T-cell (primary cell): Measurements from ENCODE around the gene NMB. TPM values are rescaled to one million over a fixed set of nuclear protein-coding genes. Genes with fewer than 3 reads are reported as not detected.

Experiments
- ATAC-seq, 4 experiments: fragments of 200-7000 bp in 3 of 4; fragments of 150-1000 bp in 1 of 4; cut with Tn5 transposase; replicated peaks in 1 of 4; 1 replicate in 3 of 4; 2 replicates in 1 of 4; pipeline ENCODE4 v1.10.0; 2021; ENCODE audit warnings: moderate library complexity in 3 of 4, mild to moderate bottlenecking in 2 of 4, moderate number of reproducible peaks in 1 of 4
- CTCF ChIA-PET, 2 donors: fragments of 300-600 bp; sonication (Branson Sonifier 250); formaldehyde crosslinking; loops; one replicate each; lab custom pipeline; 2022; ENCODE audit warnings: antibody characterized with exemption in 2 of 2; lab: Charles Lee
- POLR2A ChIA-PET, 2 donors: fragments of 300-600 bp; sonication (Branson Sonifier 250); formaldehyde crosslinking; loops; one replicate each; lab custom pipeline; 2022; ENCODE audit warnings: antibody characterized with exemption in 2 of 2; lab: Charles Lee
- DNase-seq, 35 experiments: peaks; one replicate each; pipeline versions ENCODE4 v3.0.0 to v3.0.0-alpha.2; 2013 to 2023
- H3K27ac ChIP-seq: one replicate; pipeline ENCODE4 v1.5.1; 2013; ENCODE audit warnings: low read length
- H3K27me3 ChIP-seq, 2 experiments: replicated peaks in 1 of 2; 1 replicate in 1 of 2; 2 replicates in 1 of 2; pipeline versions ENCODE4 v1.6.1 to v1.7.0; 2013; ENCODE audit warnings: low read length in 1 of 2, mixed read lengths in 1 of 2; ENCODE audit not compliant: control insufficient read depth in 2 of 2, insufficient read depth in 2 of 2; ENCODE audit errors: extremely low read depth in 1 of 2
- H3K36me3 ChIP-seq, 2 donors: 1 replicate in 1 of 2; 2 replicates in 1 of 2; pipeline versions ENCODE4 v1.6.1 to v1.7.0; 2013; ENCODE audit warnings: low read length in 1 of 2; ENCODE audit not compliant: control insufficient read depth in 2 of 2, insufficient read depth in 1 of 2; ENCODE audit errors: extremely low read depth in 1 of 2
- H3K4me1 ChIP-seq, 2 experiments: 1 replicate in 1 of 2; 2 replicates in 1 of 2; pipeline versions ENCODE4 v1.6.1 to v1.7.0; 2013; ENCODE audit warnings: low read length in 2 of 2, mixed read lengths in 1 of 2; ENCODE audit not compliant: insufficient read depth in 2 of 2, control insufficient read depth in 1 of 2; ENCODE audit errors: extremely low read depth in 1 of 2
- H3K4me3 ChIP-seq, 2 donors: 1 replicate in 1 of 2; 2 replicates in 1 of 2; pipeline versions ENCODE4 v1.5.1 to v1.7.0; 2013; ENCODE audit warnings: mild to moderate bottlenecking in 2 of 2, low read length in 1 of 2, moderate library complexity in 1 of 2; ENCODE audit not compliant: control insufficient read depth in 1 of 2; ENCODE audit errors: extremely low read depth in 1 of 2
- H3K9me3 ChIP-seq: 2 replicates; pipeline ENCODE4 v1.7.0; 2013
- H3K27ac Mint-ChIP-seq, 2 donors: one replicate each; pipeline ENCODE4 v1.8.0; 2020 to 2021; ENCODE audit warnings: mild to moderate bottlenecking in 2 of 2, mixed read lengths in 2 of 2
- H3K27me3 Mint-ChIP-seq, 2 donors: one replicate each; pipeline ENCODE4 v1.8.0; 2021 to 2022; ENCODE audit warnings: mixed read lengths in 2 of 2
- H3K36me3 Mint-ChIP-seq: one replicate; pipeline ENCODE4 v1.8.0; 2021; ENCODE audit warnings: mixed read lengths
- H3K4me1 Mint-ChIP-seq, 3 donors: one replicate each; pipeline ENCODE4 v1.8.0; 2020 to 2022; ENCODE audit warnings: mixed read lengths in 3 of 3, mild to moderate bottlenecking in 1 of 3
- H3K4me3 Mint-ChIP-seq, 3 donors: one replicate each; pipeline ENCODE4 v1.8.0; 2020 to 2022; ENCODE audit warnings: mild to moderate bottlenecking in 3 of 3, mixed read lengths in 3 of 3, moderate library complexity in 3 of 3
- H3K9me3 Mint-ChIP-seq, 3 donors: one replicate each; pipeline ENCODE4 v1.8.0; 2020 to 2022; ENCODE audit warnings: mixed read lengths in 3 of 3
- WGBS: methylation state at CpG from one replicate; pipeline ENCODE4 v1.1.5; 2013; ENCODE audit warnings: missing lambda C conversion rate; ENCODE audit not compliant: insufficient coverage; 5-methylcytosine and 5-hydroxymethylcytosine counted together
- total RNA-seq, 35 experiments: library from RNA in 6 of 35; stranded (reverse) in 6 of 35; fragments of 120-200 nt in 1 of 35; gene quantifications; one replicate each; pipeline versions ENCODE4 v1.2.1 to v1.2.4 and lab custom pipeline; 2013 to 2026

Gene NMB
- total RNA-seq, 5 donors from 2014 or later (not counting 1 experiment from before 2014, with no cell fraction given), result 1.3 to 3.5 (median 2.9) TPM

DNA sequence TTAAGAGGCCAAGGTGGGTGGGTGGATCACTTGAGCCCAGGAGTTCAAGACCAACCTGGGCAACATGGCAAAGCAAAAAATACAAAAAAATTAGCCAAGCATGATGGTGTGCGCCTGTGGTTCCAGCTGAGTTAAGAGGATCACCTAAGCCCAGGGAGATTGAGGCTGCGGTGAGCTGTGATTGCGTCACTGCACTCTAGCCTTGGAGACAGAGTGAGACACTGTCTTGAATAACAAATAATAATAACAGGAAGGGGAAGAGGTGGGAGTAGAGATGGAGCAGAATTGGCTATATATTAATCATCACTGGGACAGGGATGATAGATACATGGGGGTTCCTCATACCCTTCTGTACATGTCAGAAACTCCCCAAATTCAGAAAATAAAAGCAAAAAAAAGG is 23.8 kb upstream of the NMB start:
- Histone ChIP-seq H3K4me3 (no peak overlapping the region), H3K9me3 (no peaks in the 10 kb centered on the region), H3K4me1 (no peaks in the 10 kb centered on the region), H3K36me3 (peaks cover 0 to 44% of the 10 kb centered on the region in 2 donors), H3K27ac (no peak overlapping the region), H3K27me3 (no peaks in the 10 kb centered on the region)
- CTCF ChIA-PET, result interaction anchor here in 1 of 2 donors (0.6 kb wide), 1 partner anchor 200 kb away, joined by 3 read pairs; no protein-coding TSS in a partner anchor
- Mint-ChIP-seq H3K9me3 (no peaks in the 10 kb centered on the region), H3K4me3 (no peak overlapping the region), H3K27ac (peak overlapping the region; percentile 45 to 70), H3K4me1 (peaks cover 8 to 27% (median 22%) of the 10 kb centered on the region in 3 donors), H3K36me3 (peaks cover 33% of the 10 kb centered on the region), H3K27me3 (no peaks in the 10 kb centered on the region)
- peak in 29 of 35 experiments; percentile 9 to 62 (median 24) for DNase-seq
- peak in 3 of 4 experiments; percentile 56 to 83 (median 80) for ATAC-seq
- 100% methylated on average over 1 of the region's 3 CpGs for WGBS
- POLR2A ChIA-PET, result interaction anchor here in 1 of 2 donors (0.6 kb wide), 1 partner anchor 8 kb away, joined by 3 read pairs; no protein-coding TSS in a partner anchor

DNA sequence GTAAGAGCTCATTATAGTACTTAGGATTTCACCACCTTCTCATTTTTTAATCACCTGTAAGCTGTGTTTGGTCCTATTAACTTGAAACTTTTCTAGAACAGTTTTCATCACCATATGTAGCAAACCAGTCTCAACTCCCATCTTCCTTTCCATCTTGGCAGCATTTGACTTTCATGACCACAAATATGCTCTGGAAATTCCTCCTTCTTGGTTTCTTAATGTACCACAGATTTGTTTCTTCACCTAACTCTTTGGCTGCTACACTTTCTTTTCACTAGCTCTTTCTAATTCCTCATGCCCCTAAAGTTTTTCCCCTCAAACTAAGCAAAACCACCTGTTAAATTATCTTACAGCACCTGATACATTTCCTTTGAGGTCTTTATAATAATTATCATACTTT is 13.2 kb upstream of the NMB start:
- no peak for DNase-seq
- peaks cover 0 to 14% (median 7%) of the 10 kb centered on the region in 3 donors for H3K4me1 Mint-ChIP-seq
- no peaks in the 10 kb centered on the region for H3K9me3 ChIP-seq
- peak overlapping the region in 1 of 2 donors; percentile 47 for H3K27ac Mint-ChIP-seq
- no peak overlapping the region for H3K4me3 Mint-ChIP-seq
- H3K27ac ChIP-seq, result no peak overlapping the region
- POLR2A ChIA-PET, result no interaction called here
- no peak overlapping the region for H3K4me3 ChIP-seq
- no peaks in the 10 kb centered on the region for H3K4me1 ChIP-seq
- H3K9me3 Mint-ChIP-seq, result no peaks in the 10 kb centered on the region
- peaks cover 36% of the 10 kb centered on the region for H3K36me3 Mint-ChIP-seq
- no peaks in the 10 kb centered on the region for H3K27me3 ChIP-seq
- peaks cover 7 to 53% of the 10 kb centered on the region in 2 donors for H3K36me3 ChIP-seq
- CTCF ChIA-PET, result no interaction called here
- ATAC-seq, result no peak
- no peaks in the 10 kb centered on the region for H3K27me3 Mint-ChIP-seq

DNA sequence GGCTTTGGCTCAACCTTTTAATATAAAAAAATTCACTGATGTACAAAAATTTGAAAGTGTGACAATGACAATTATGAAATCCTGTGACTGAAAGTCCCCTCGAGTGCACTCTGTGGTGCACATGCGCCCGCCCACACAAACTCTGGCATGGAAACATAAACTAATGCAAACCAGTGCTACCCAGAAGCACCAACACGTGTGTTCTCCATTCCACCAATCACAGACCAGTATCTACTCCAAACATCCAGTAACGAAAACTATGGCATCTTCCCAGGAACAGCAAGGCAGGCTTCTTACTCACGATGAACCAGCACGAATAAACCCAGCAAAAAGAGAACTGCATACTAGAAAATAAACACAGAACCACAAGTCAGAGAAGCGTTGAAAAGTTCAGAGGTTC is 11.7 kb upstream of the NMB start:
- no peak overlapping the region for H3K27ac ChIP-seq
- ChIA-PET CTCF (no interaction called here), POLR2A (no interaction called here)
- no peaks in the 10 kb centered on the region for H3K4me1 ChIP-seq
- ATAC-seq (no peak), DNase-seq (no peak)
- no peaks in the 10 kb centered on the region for H3K27me3 Mint-ChIP-seq
- no peaks in the 10 kb centered on the region for H3K9me3 ChIP-seq
- no peak overlapping the region for H3K4me3 ChIP-seq
- 87% methylated on average over 5 of the region's 8 CpGs for WGBS
- peaks cover 7 to 59% of the 10 kb centered on the region in 2 donors for H3K36me3 ChIP-seq
- H3K4me3 Mint-ChIP-seq, result no peak overlapping the region
- H3K27me3 ChIP-seq, result no peaks in the 10 kb centered on the region
- H3K36me3 Mint-ChIP-seq, result peaks cover 40% of the 10 kb centered on the region
- H3K9me3 Mint-ChIP-seq, result no peaks in the 10 kb centered on the region
- H3K27ac Mint-ChIP-seq, result peak overlapping the region in 1 of 2 donors; percentile 63
- H3K4me1 Mint-ChIP-seq, result peaks cover 0 to 10% (median 5%) of the 10 kb centered on the region in 3 donors

DNA sequence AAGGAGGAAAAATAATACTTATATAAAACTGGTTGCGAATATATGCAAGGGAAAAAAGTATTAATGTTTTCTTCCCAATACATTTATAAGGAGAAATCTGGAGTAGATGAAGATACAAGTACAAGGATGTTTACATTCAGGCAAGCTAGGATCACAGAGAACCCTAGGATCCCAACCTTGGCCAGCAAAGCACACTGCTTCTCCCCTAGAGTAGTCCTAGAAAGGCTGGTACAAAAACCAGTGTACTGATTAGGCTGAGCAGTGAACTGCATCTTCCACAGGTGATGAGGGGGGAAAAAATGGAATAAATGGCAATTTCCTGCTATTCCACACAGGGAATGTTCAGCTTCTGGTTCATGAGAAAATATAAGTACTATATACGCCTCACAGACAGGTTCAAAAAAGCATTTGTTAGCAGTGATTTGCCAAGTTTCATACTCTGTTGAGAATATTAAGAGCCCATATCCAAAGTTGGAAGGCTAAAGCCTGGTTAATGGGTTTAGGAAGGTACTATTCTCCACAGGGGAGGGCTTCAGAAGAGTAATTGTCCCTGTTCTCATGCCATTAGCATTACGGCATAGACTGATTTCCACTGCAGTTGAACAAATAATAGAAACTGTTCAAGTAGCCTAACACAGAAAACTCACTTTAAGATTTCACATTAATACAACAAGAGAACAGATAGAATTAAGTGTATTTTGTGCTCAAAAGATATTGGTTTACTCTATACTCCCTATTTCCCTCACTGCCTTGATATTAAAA is 10.4 kb upstream of the NMB start:
- Mint-ChIP-seq H3K36me3 (peaks cover 41% of the 10 kb centered on the region), H3K4me1 (peaks cover 0 to 10% (median 5%) of the 10 kb centered on the region in 3 donors), H3K4me3 (no peak overlapping the region), H3K9me3 (no peaks in the 10 kb centered on the region), H3K27ac (peak overlapping the region in 1 of 2 donors; percentile 40), H3K27me3 (no peaks in the 10 kb centered on the region)
- H3K4me3 ChIP-seq, result no peak overlapping the region
- WGBS, result no CpG with 5 or more reads among the region's 3 CpGs
- H3K4me1 ChIP-seq, result no peaks in the 10 kb centered on the region
- no peaks in the 10 kb centered on the region for H3K27me3 ChIP-seq
- peaks cover 7 to 51% of the 10 kb centered on the region in 2 donors for H3K36me3 ChIP-seq
- H3K9me3 ChIP-seq, result no peaks in the 10 kb centered on the region
- POLR2A ChIA-PET, result no interaction called here
- no peak for DNase-seq
- ATAC-seq, result no peak
- CTCF ChIA-PET, result interaction anchor here in 1 of 2 donors (0.6 to 0.8 kb wide), 2 partner anchors 10 to 34 kb away, joined by 3 read pairs; no protein-coding TSS in a partner anchor
- no peak overlapping the region for H3K27ac ChIP-seq

DNA sequence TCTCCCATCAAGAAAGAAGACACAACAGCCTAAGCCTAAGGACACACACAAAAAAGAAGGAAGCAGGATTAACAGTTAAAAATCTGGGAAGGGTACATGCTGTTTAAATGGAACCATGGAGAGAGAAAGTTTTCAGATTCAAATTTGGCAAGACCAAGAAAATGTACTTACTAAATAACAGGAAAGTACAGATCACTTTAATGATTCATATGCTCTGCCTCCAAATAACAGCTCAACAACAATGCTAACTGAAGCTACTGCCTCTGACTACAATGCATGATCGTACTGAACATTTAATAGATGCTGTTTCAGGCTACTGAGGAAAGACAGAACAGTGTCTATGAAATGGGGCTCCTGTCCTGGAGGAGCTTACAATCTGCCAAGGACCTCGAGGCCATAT is 8.4 kb upstream of the NMB start:
- Histone ChIP-seq H3K27me3 (no peaks in the 10 kb centered on the region), H3K4me1 (no peaks in the 10 kb centered on the region), H3K36me3 (peaks cover 7 to 50% of the 10 kb centered on the region in 2 donors), H3K4me3 (no peak overlapping the region), H3K27ac (no peak overlapping the region), H3K9me3 (no peaks in the 10 kb centered on the region)
- 83% methylated on average over 1 of the region's 2 CpGs for WGBS
- ChIA-PET CTCF (interaction anchor here in 1 of 2 donors (1.3 kb wide), 1 partner anchor 10 kb away, joined by 3 read pairs; no protein-coding TSS in a partner anchor), POLR2A (interaction anchor here in 1 of 2 donors (0.6 kb wide), 1 partner anchor 113 kb away, joined by 3 read pairs; no protein-coding TSS in a partner anchor)
- H3K27ac Mint-ChIP-seq, result peak overlapping the region; percentile 65 to 77
- peaks cover 0 to 7% (median 5%) of the 10 kb centered on the region in 3 donors for H3K4me1 Mint-ChIP-seq
- ATAC-seq (no peak), DNase-seq (no peak)
- H3K36me3 Mint-ChIP-seq, result peaks cover 33% of the 10 kb centered on the region
- no peaks in the 10 kb centered on the region for H3K9me3 Mint-ChIP-seq
- no peaks in the 10 kb centered on the region for H3K27me3 Mint-ChIP-seq
- H3K4me3 Mint-ChIP-seq, result no peak overlapping the region

DNA sequence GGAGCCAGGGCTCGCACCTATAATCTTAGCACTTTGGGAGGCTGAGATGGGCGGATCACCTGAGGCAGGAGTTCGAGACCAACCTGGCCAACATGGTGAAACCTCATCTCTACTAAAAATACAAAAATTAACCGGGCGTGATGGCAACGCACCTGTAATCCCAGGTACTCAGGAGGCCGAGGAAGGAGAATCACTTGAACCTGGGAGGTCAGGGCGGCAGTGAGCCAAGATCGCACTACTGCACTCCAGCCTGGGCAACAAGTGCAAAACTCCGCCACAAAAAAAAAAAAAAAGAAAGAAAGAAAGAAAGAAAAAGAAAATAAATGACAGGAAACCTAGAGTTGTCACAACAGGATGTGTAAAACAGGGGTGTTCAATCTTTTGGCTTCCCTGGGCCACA is 3.0 kb upstream of the NMB start:
- POLR2A ChIA-PET, result interaction anchor here in 1 of 2 donors (0.6 kb wide), 1 partner anchor 9 kb away, joined by 3 read pairs; no protein-coding TSS in a partner anchor

More for the DNA sequence above, 3.0 kb upstream of the NMB start:
- Histone ChIP-seq H3K36me3 (peaks cover 0 to 15% of the 10 kb centered on the region in 2 donors), H3K27me3 (no peaks in the 10 kb centered on the region), H3K4me1 (peaks cover 2 to 26% of the 10 kb centered on the region in 2 experiments), H3K27ac (no peak overlapping the region), H3K9me3 (no peaks in the 10 kb centered on the region), H3K4me3 (no peak overlapping the region)
- CTCF ChIA-PET, result interaction anchor here (0.6 to 0.7 kb wide), 2 partner anchors 21 to 714 kb away, joined by 3 to 4 read pairs; no protein-coding TSS in a partner anchor
- H3K4me3 Mint-ChIP-seq, result no peak overlapping the region
- DNase-seq (no peak), ATAC-seq (no peak)
- no peaks in the 10 kb centered on the region for H3K9me3 Mint-ChIP-seq
- H3K4me1 Mint-ChIP-seq, result peaks cover 13 to 24% (median 15%) of the 10 kb centered on the region in 3 donors
- peaks cover 10% of the 10 kb centered on the region for H3K36me3 Mint-ChIP-seq
- no peaks in the 10 kb centered on the region for H3K27me3 Mint-ChIP-seq
- H3K27ac Mint-ChIP-seq, result no peak overlapping the region
- WGBS, result 100% methylated on average over 3 of the region's 10 CpGs
